ENCODE data around the gene TAAR8.
"Not testable (repeated sequence)": the region's sequence is repeated elsewhere in the genome, so short reads cannot be mapped to it uniquely, and the experiment has no call there.

Gene TAAR8

DNA sequence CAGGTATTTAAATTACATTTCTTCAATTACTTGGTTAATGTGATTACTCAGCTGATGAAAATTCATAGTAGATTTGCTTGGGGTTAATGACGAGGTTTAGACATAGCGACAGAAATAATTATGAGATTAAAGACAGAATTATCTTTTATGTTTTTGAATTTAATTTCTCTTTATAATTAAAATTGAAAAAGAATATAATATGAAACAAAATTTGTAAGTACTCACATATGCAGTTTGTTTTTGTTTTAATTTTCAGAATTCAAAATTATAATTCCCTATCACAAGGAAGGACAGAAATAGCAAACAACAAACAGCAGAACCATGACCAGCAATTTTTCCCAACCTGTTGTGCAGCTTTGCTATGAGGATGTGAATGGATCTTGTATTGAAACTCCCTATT lies at the start of gene TAAR8:
TSS of gene TAAR8 (plus strand) at position 301 of the 400 bp plus-strand sequence. CDS start at position 322, 21 bp downstream.
- no peak for DNase-seq

DNA sequence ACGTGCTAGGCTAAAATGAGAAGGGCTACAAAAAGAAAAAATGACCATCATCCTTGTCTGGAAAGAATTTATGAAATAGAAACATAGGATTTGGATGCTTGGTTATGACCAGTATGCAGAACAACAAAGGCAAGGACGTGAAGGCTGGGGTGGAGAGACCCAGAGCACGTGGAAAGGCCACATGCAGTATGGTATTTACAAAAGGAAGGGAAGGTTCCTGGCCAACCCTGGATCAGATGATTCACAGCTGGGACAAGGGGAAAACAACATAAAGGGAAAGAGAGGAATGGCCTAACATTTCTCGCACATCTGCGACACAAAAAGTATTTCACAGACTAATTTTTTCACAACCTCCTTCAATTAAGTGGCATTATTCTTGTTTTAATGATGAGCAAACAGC lies 47.7 kb upstream of the TAAR8 start:
- no peak for DNase-seq

GRCh38 chr6:132505158-132505557 lies 47.3 kb upstream of the TAAR8 start:
- no peak for DNase-seq

DNA sequence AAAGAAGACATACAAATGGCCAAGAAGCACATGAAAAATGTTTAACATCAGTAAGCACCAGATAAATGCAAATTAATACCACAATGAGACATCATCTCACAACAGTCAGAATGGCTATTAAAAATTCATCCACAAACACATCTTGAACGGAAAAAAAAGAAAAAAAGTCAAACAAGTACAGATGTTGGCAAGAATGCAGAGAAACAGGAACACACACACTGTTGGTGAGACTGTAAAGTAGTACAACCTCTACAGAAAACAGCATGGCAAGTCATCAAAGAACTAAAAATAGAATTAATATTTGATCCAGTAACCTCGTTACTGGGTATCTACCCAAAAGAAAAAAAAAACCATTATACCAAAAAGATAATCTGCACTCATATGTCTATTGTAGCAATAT lies 46.0 kb upstream of the TAAR8 start:
- DNase-seq = no peak

DNA sequence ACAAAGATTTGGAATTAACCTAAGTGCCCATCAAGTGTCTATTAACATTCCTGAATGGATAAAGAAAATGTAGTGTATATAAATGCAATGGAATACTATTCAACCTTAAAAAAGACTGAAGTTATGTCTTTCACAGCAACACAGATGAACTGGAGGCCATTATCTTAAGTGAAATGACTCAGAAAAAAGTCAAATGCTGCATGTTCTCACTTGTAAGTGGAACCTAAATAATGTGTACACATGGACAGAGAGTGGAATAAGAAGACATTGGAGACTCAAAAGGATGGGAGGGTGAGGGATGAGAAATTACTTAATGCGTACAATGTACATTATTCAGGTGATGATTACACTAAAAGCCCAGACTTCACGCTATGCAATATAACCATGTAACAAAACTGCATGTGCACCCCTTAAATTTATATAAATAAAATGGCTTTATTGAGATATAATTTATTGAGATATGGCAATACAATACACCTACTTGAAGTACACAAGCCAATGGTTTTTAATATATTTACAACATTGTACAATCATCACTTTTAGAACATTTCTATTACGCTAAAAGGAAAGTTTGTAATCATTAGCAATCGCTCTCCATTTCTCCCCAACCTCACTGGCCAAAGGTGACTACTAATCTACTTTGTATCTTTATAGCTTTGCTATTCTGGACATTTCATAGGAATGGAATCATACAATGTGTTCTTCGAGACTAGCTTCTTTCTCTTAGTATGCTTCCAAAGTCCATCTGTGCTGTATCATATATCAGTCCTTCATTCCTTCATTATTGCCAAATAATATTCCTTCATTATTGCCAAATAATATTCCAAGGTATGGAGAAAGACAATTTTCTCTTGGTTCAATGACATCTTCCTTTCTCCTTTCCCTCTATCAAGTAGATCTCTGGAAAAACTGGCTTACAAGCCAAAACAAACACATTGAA lies 45.3 kb upstream of the TAAR8 start:
- DNase-seq = no peak

GRCh38 chr6:132511210-132511830 lies 41.2 kb upstream of the TAAR8 start:
- DNase-seq = no peak

DNA sequence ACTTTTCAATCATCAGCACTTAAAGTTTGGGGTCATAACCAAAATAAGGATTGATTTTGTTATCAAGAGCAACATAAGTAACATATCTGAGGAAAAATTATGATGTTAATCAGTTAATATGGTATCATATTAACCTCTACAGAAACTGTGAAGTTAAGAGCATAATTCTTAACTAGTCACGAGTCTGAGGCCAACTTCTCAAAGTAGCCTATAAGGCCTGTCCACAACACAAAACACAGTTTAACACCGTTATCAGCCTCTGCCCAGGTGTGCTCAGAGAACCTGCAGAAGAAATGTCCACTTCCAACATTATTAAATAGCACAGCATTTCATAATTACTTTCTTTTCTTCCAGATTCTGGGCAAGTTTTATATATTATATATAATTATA lies 40.6 kb upstream of the TAAR8 start:
- DNase-seq = no peak

DNA sequence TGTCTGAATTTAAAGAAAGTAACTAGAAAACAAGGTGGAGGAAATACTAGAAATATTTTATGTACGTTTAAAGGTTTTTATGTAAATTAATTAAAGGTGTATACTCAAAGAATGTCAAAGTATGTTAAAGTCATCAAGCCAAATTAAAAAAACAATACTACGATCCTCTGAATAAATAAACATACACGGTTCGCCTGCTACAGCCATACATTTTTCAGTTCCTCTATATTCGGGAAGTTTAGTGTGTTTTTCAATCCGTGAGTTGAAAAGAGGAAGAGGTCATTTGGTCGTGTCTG lies 40.2 kb upstream of the TAAR8 start:
- DNase-seq = no peak

GRCh38 chr6:132512638-132513632 lies 39.5 kb upstream of the TAAR8 start, which contains the start of gene STX7:
STX7 (minus strand) TSS chr6:132513116; CDS start chr6:132503530, 9,586 bp downstream.
- peak; percentile 51 for DNase-seq

DNA sequence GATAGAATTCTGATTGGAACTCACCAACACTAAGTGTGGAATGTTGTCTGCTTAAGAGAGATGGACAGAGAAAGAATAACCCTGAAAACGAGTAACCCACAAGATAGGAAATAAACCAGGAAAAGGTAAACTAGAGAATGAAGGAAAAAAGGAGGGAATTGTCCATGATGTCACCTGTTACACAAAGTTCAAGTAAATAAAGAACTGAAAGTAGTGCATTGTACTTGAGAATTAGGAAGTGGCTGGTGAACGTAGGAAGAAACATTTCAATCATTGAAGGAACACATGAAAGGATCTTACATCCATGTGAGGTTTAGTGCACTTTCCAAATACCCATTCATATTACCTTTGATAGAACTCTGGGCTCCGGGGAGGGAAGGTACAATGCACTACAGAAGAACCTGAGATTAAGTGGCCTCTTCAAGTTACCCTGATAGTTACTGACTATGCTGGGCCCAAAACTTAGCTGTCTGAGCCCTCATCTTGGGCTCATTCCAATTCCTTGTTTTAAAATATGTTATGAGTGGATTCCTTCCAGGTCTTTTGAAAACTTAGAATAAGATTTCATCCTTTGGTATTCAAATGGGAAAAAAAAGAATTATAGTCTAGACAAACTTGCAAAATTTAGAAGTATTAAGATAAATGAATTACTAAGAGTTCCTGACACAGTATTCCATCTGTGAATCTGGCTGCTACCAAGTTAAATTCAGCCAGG lies 38.5 kb upstream of the TAAR8 start:
- DNase-seq = no peak

- no peak for DNase-seq
Observed at GRCh38 chr6:132515386-132515785, 37.1 kb upstream of the TAAR8 start.

DNA sequence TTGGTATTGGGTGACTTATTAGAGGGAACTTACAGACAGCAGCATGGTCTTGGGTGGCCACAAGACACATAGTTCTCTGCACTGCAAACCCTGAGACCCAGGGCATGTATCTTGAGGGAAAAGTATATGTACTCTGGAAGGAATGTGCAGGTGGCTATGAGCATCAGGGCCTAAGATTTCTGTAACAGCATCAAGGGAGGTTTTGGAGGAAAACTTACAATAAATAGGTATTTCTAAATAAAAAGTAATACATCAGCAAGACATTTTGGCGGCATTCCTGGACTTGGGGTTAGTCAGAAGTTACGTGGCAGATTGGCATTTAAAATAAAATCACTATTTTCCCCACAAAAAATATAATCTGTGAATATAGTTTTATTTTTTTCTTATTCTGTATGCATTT lies 31.5 kb upstream of the TAAR8 start:
- no peak for DNase-seq

DNA sequence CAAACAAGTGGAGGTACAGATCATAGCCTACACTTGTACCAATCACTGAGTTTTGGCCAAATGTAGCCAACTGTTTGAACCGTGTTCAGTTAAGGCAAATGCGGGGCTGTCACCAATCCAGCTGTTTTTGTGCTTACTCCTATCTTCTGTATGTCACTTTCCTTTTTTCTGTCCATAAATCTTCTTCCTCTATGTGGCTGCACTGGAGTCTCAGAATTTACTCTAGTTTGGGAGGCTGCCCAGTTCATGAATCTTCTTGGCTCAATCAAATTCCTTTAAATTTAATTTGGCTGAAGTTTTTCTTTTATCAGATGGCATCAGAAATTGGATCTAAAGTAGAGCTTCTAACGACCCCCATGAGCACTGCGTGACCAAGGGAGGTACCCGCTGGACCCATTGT lies 27.8 kb upstream of the TAAR8 start:
- no peak for DNase-seq

- DNase-seq = no peak
Observed at GRCh38 chr6:132525866-132526265, 26.6 kb upstream of the TAAR8 start.

- DNase-seq = no peak
Observed at GRCh38 chr6:132526461-132526860, 26.0 kb upstream of the TAAR8 start.

DNA sequence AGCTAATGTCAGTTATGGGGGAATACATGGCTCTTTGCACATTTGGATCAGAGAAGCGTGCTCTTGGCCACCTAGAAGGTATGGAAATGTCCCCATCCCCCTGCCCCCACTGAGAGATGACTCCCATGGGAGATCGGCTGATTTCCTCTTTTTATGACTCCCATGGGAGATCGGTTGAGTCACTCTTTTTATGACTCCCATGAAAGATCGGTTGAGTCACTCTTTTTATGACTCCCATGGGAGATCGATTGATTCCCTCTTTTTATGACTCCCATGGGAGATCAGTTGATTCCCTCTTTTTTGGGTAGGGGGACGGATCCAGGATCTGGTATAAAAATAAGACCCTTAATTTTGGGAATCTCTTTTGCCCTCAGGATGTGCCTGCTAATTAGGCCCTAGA lies 24.7 kb upstream of the TAAR8 start:
- DNase-seq = no peak

- peak; percentile 45 for DNase-seq
Observed at GRCh38 chr6:132530293-132530974, 22.0 kb upstream of the TAAR8 start.

- DNase-seq = not testable (repeated sequence)
Observed at GRCh38 chr6:132534546-132534945, 17.9 kb upstream of the TAAR8 start.

DNA sequence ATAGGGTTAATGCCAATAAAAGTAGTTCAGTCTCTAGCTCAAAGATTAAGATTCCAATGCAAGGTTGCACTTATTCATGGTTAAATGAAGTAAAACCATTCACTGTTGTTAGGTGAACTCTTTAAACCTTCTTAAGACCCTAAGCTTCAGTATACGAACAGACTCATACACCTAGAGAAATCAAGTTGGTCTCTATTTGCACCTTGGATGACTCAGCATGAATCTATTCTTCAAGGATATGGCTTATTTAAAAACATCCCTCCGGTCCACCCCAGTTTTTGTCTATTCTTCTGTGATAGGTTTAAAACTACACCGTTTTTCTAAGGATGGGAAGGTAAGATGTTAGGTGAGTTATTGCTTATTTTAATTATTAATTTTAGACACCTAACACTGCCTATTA lies 15.3 kb upstream of the TAAR8 start:
- no peak for DNase-seq

GRCh38 chr6:132537977-132538376 lies 14.5 kb upstream of the TAAR8 start, which contains the start of gene TAAR9:
TAAR9 (plus strand) TSS chr6:132538277; CDS start chr6:132538290, 13 bp downstream.
- DNase-seq = no peak

DNA sequence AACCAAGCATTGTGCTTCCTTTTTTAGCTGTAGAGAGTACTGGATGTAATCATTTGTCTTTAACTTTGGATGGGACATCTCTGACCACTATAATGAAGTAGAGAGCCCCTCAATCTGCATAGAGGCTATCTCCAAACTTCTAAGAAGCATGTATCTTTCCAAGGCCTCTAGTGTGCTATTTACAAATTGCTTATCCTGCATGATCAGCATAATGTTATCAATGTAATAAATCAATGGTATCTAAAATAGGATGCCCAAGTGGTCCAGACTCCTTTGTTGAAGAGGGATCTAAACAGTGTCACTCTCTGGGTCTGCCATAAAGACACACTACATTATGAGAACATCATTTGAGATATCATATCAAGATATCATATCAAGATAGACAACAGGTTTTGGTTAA lies 7.6 kb upstream of the TAAR8 start:
- DNase-seq = no peak
